ENCODE measurements around the gene LCN15.

DNA sequence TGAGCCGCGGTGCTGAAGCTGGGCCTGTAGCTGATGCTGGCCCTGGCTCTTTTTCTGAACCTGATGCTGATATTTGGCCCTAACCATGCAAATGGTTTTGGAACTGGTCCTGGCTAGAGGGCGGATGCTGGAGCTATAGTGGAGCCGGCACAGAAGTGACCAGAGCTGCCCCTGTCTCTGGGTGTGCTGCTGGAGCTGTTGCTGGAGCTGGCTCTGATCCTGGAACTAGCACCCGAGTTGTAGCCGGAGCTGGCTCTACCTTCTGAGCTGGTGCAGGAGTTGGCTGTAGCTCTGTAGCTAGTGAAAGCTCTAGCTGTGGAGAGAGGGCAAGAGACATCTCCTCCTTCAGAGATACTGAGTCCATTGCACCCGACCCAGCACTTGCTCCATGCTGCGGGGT lies 34.4 kb downstream of the LCN15 start:
- no peak for TF ChIP-seq POLR2A (IDR thresholded peaks at IDR 0.05)
- TF ChIP-seq, protein P1, sequence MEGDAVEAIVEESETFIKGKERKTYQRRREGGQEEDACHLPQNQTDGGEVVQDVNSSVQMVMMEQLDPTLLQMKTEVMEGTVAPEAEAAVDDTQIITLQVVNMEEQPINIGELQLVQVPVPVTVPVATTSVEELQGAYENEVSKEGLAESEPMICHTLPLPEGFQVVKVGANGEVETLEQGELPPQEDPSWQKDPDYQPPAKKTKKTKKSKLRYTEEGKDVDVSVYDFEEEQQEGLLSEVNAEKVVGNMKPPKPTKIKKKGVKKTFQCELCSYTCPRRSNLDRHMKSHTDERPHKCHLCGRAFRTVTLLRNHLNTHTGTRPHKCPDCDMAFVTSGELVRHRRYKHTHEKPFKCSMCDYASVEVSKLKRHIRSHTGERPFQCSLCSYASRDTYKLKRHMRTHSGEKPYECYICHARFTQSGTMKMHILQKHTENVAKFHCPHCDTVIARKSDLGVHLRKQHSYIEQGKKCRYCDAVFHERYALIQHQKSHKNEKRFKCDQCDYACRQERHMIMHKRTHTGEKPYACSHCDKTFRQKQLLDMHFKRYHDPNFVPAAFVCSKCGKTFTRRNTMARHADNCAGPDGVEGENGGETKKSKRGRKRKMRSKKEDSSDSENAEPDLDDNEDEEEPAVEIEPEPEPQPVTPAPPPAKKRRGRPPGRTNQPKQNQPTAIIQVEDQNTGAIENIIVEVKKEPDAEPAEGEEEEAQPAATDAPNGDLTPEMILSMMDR (IDR thresholded peaks at IDR 0.05): no peak
- TF ChIP-seq EP300 (IDR thresholded peaks at IDR 0.05): no peak

Data from tibial nerve (tissue), 4 donors.